GM11168 (cell line): Measurements from ENCODE around the gene LGI1.

Source experiments
- in situ Hi-C: fragments of 300-500 bp; cut with MboI; formaldehyde crosslinking; loops from one replicate; pipeline ENCODE4 v1.12.0; 2022; ENCODE audit warnings: low sequenced_read_pairs; ENCODE audit not compliant: unreplicated experiment

LGI1 gene

DNA sequence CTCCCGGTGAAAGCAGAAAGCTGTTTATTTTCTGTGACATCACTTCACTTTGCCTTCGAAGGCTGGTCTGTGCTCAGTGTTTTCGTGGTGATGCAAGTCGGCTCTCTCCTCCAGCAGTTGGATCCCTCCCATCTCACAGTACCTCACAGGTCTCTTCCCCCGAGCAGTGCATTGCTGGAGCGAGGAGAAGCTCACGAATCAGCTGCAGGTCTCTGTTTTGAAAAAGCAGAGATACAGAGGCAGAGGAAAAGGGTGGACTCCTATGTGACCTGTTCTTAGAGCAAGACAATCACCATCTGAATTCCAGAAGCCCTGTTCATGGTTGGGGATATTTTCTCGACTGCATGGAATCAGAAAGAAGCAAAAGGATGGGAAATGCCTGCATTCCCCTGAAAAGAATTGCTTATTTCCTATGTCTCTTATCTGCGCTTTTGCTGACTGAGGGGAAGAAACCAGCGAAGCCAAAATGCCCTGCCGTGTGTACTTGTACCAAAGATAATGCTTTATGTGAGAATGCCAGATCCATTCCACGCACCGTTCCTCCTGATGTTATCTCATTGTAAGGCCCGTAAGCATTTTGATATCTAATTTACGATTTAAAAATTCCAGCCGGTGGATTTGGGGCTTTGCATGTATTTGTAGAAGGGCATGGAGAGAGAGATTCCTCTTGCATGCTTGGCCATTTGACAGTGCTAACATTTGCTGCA lies at the start of gene LGI1:
TSS of gene LGI1 (plus strand) at position 136 of the 707 bp plus-strand sequence. CDS start at position 345, 209 bp downstream.
- in situ Hi-C loops: no loop called here

DNA sequence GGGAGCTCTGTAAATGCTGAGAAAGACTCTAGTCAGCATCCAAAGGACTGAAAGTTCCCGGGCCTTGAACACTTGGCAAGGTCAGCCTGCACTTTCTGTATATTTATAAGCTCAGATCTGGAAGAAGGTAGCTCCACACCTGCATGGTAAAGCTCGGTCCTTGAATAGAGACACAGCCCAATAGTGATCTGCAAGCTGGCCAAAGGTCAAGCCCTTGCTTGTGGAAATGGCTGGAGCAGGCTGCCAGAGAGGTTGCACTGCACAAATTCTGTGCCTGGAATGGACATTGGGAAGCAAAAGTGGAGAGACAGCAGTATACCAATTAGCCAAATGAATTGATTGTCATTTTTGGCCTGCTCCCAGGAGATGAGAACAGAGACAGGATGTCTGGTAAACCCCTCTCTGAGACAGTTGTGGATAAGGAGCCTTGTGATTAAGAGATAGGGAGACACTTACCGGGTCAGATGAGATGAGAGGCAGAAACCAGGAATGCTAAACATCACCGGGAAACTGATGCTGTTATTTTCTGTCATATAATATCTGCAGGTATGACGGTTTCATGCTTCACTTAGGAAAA lies 47.3 kb upstream of the LGI1 start:
- in situ Hi-C loops: no loop called here

DNA sequence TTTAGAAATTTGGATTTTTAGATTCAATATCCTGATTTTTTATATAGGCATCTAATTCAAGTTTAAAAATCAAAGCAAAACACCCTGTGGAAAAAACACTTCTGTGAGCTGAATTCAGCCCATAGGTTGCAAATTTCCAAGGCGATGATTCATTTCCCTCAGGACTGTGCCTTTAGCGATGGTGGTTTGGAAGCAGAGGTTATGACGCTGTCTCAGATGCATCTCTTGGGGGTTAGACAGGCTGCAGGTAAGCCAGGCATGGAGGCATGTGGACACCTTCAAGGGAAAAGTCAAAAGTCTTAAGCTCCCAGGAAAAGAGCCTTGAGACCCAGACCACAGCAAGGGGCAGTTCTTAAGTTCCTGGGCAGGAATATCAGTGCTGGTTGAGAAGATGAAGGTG lies 45.8 kb upstream of the LGI1 start:
- in situ Hi-C loops: no loop called here

DNA sequence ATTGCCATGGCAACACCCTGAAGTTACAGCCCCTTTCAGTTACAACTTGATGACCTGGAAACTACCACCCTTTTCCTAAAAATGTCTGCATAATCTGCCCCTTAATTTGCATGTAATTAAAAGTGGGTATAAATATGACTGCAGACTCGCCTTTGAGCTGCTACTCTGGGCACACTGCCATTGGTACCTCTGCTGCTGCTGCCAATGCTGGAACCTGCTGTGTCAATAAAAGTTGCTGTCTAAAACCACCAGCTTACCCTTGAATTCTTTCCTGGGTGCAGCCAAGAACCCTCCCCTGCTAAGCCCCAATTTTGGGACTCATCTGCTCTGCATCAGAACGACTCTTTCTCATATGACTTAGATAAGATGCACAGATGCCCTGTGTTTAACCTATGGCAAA lies 45.1 kb upstream of the LGI1 start:
- in situ Hi-C loops: no loop called here

DNA sequence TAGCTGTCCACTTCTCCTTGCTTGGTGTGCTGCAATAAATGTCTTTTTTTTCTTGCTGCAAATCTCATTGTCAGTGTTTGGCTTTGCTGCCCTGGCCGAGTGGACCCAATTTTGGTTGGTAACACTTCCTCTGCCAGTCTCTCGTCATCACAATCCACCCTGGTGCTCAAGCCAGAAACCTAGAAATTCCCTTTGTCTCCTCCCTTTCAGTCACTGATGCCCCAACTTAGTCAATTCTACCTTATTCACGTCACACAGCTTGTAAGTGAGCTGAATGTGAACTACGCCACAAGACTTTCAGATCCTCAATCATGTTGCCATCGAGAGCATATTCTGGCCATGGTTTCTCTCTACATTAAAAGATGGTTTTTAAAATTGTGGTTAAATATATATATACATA lies 42.4 kb upstream of the LGI1 start:
- in situ Hi-C loops: no loop called here

DNA sequence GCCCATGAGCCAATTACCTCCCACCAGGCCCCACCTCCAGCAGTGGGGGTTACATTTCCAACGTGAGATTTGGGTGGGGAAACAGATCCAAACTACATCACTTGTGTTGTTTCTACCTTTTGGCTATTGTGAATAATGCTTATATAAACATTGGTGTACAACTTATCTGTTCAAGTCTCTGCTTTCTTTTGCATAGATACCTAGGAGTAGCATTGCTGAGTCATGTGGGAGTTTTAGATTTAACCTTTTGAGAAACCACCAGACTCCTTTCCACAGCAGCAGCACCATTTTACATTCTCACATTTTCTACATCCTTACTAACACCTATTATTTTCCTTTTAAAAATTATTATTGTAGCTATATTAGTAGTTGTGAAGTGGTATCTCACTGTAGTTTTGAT lies 41.0 kb upstream of the LGI1 start:
- in situ Hi-C loops: no loop called here

DNA sequence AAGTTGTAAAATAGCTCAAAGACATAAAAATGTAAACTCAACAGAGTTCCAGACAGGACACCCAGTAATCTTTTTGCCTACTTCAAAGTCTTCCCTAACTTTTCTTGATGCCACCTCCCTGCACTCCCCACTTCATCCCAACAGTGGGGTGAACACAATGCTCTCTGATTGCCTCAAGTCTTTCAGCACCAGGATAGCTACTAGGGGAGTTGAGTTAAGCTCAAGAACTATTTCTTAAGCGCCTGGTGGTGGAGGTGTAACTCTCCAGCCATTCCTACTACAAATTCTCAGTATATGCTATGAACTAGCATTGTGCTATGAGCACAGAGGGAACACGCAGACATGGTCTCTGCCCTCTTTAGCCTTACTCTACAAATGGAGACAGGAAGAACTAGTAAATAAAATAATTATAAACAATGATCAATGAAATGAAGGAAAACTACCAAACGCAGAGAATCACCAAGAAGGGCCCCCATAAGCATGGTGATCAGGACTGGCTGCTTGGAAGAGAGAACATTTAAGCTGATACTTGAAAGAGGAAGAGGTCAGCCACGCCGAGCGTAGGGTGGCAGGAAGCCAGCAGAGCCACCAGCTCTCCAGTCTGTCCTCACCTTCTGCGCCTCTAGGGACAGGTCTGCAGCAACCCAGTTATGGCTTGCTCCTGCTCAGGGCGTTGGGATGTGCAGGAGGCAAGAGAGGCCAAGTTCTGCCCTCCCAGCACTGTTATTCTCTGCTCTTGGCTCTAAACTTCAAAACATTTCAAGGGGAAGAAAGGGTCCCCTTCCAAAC lies 38.6 kb upstream of the LGI1 start:
- in situ Hi-C loops: no loop called here

DNA sequence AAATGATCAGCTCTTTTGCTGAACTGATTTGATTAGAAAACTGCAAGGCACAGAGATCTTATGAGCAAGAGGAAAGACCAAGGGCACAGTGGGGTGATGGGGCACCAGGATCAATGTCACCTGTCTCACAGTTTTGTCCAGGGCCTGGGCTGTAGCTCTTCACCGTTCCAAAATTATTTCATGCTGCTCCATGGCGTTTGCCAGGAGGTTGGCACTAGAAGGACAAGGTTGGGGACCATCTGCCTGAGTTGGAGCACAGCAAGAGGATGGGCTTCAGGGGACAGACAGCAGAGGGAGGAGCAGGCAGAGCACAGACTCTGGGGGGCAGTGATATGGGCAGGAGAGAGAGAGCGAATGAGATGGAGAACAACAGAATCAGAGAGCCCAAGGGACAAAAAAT lies 37.8 kb upstream of the LGI1 start:
- in situ Hi-C loops: no loop called here

DNA sequence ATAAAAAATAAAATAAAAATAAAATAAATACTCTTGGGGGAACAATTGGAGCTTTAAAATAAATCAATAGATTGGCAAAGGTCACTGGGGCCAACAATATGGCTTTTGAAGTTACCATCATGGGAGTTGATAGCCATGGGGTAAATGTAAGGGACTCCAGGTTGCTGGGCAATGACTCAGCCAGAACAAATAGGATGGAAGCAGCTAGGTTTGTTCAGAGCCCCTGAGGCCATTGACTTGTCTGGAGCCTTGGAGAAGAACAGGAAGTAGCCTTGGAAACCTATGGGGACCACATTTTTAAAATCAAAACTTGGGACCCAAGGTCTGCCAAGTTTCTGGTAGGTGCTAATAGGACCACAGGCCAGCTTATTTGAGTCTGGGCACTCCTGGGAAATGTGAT lies 35.2 kb upstream of the LGI1 start:
- in situ Hi-C loops: no loop called here

DNA sequence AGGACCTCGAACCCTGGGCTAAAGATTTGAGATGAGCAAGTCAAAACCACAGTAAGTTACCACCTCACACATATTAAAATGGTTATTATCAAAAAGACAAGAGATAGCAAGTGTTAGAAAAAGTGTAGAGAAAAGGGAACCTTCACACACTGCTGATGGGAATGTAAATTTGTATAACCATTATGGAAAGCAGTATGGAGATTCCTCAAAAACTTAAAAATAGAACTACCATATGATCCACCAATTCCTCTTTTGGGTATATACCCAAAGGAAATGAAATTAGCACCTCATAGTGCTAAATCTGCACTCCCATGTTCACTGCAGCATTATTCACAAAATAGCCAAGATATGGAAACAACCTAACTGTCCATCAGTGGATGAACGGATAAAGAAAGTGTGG lies 34.6 kb upstream of the LGI1 start:
- in situ Hi-C loops: no loop called here

DNA sequence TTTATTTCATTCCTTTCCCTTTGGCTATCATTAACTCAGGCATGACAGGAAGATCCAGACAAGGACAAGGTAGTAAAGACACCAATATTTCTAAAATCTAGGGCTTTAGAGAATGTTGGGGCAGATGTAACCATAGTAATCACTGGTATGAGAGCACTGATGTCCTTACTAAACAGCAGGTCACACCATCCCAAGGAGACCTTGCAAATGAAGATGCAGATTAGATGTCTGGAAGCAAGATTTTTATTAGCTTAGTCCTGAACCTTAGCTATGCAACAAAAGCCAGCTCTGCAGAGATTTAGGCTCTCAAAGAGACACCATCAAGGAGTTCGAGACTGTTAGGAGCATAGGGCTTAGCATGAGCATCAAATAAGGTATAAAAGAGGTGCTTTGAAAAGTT lies 31.7 kb upstream of the LGI1 start:
- in situ Hi-C loops: no loop called here

DNA sequence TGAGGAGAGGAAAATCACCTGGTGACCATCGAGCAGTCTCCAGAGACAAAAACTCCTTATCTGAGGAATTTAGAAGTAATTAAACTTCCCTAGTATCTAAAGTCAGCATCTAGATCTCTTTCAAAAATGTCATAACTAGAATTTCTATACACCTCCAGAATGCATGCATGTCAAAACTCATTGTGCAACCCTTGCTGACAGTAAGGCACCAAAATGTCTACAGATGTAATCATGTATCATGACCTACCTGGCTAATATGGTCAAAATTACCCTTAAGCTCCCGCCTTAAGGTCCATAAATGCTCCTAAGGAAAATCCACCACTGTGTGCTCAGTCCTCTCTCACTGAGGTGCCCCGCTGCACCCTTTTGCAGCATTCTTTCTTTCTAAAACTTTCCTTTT lies 16.4 kb upstream of the LGI1 start:
- in situ Hi-C loops: no loop called here

DNA sequence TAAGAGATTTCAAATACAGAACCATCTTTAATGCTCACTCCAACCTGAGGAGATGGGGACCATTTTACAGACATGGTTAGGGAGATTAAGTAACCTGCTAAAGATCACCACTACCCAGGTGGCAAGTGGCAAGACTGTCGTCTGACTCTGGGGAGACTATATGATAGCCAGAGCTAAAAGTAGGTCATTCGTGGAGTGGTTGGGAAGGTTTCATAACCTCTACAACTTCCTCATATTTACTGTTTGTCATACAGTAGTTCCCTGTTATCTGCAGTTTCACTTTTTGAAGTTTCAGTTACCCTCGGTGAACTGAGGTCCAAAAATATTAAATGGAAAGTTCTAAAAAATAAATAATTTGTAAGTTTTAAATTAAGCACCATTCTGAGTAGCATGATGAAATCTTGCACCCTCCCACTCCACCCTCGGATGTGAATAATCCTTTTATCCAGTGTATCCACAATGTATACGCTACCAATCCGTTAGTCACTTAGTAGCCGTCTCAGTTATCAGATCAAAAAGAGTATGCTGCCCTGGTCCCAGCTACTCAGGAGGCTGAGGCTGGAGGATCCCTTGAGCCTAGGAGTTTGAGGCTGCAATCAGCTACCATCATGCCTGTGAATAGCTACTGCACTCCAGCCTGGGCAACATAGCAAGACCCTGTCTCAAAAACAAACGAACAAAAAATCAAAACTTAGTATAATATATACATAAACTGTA lies 14.9 kb upstream of the LGI1 start:
- in situ Hi-C loops: no loop called here

DNA sequence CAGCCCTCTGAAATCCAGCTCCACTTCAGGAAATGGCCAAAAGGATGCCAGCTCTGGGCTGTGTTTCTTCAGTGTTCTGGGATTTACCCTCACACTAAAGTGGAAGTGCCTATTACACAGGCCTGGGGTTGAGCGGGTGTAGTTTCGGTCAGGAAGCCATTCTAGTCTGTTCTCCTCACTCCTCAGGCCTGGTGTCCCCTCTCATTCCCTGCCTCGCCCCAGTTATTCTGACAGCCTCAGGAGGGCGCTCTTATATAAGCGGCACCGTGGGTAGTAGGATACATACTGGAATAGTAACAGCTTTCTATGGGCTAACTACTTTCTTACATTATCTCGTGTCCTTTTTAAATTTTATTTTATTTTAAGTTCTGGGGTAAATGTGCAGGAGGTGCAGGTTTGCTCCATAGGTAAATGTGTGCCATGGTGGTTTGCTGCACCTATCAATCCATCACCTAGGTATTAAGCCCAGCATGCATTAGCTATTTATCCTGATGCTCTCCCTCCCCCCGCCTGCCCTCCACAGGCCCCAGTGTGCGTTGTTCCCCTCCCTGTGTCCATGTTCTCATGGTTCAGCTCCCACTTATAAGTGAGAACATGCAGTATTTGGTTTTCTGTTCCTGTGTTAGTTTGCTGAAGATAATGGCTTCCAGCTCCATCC lies 12.2 kb upstream of the LGI1 start:
- in situ Hi-C loops: no loop called here

DNA sequence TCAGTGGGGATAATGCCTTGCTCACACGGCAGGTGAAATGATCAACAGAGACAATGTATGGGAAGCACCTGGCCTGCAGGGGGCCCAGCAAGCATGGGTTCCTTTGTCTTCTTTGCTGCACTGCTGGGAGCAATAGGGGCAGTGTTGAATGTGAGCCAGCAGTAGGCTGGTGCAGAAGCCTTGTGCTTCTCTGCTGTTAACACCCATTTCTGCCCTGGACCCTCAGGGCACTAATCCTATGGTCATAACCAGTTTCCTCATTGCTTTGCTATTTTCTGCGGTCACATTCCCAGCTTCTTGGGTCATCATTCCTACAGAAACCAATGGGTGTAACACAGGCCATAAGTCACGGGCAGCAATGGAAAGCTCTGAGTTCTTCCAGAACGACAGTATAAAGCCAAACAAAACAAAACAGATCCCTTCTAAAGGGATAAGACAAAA lies 10.9 kb upstream of the LGI1 start:
- in situ Hi-C loops: no loop called here

DNA sequence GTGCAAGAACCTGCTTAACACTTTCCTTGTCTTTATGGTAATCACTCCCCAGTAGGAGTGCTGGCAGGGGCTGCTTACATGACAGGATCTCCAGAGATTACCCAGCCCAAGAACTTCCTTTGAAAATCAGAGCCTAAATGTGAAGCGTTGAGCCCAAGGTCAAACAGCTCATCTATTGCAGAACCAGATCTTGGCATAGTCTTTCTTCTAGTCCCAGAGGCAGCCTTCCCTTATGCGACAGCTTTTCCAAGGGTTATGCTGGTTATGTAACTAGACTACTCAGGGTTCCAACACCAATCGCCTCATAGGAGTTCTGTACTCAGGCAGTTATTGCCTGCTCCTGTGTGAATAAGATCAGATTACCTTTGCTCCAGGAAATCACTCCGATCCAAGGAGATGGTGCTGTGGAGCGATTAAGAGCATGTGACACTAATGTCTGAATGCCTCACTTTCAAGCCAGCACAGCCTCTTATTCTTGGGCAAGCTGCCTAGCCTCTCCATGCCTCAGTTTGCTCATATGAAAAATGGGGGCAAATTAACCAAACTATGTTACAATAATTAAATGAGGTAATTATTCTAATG lies 8.4 kb upstream of the LGI1 start:
- in situ Hi-C loops: no loop called here

DNA sequence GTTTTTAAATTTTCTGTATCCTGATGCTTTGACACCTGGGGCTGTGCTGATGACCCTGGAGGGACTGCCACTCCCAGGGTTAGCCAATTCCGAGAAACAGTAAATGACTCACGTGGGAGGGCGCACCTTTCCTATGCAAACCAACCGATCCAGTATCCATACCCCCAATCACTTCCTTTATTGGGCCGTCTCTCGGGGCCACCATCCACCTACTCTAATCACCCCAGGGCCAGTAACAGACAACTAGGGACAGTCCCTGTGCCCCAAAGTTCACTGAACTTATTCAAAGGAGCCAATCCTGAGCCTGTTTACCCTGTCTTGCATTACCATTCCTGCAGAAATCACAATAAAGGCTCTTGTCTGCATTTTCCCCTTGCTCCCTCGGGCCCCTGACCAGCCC lies 6.6 kb upstream of the LGI1 start:
- in situ Hi-C loops: no loop called here

DNA sequence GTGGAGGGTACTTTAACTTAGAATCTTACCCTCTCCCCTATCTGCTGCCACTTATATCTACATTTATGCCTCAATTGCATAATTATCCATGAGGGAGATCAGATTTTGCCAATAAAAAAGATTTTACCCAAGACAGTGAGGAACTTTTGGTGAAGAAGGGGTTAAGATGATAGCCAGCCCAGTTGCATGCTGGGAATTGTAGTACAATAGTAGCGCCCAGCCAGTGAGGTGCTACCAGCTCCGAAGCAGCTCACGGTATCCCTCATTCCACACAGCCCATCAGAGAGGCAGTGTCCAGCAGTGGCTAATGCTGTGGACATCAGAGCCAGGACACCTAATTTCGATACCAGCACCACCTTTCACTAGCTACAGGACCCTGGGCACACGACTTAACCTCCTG lies 5.9 kb upstream of the LGI1 start:
- in situ Hi-C loops: no loop called here

DNA sequence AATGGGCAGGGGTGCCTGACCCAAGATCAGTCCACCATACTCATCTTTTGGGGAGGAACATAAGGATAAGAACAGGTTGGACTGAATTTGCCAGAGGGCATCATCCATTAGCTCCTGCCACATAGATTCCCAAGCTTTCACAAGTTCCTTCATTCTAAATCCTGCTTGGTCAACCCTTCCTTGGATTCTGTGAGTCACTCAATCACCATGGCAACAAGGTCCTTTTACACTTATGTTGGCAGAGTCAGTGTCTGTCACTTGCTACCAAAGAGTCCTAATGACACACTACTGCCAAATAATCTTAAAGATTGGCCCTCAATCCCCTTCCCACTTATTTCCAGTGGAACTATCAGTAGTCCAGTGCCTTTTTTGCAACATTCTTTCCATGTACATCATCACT lies 5.0 kb upstream of the LGI1 start:
- in situ Hi-C loops: no loop called here

DNA sequence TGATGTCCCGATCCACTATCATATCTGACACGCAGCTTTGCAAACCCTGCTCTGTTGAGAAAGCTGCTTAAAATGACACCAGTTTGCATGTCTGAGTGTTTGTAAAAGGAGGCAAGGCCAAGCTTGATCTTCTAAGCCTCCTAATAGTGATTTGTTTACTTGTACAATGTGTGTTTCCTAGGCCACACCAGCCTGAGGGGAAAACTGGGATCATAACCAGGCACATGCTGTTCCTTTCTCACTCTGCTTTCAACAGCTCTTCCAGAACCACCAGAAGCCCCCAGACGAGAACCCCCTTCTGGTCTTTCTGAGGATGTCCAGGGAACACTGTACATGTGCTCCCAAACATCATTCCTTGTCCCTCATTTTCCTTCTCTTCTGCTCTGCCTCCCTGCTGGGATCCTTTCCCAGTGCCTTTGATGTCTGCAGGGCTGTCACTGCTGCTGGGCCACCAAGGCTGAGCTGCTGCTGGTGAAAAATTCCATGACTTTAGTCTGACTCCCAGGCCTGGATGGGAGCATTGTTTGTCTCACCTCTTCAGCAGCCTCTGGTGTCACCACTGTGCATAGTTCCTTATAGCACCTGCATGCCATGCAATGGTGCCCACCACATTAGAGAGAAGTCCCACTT lies 4.0 kb upstream of the LGI1 start:
- in situ Hi-C loops: no loop called here
